Measurements from ENCODE around the gene SNX14. TPM values are rescaled to one million over a fixed set of nuclear protein-coding genes. Genes with fewer than 3 reads are reported as not detected.

SNX14 gene
- total RNA-seq, 1 donor from 2014 or later, result 89.5 TPM

DNA sequence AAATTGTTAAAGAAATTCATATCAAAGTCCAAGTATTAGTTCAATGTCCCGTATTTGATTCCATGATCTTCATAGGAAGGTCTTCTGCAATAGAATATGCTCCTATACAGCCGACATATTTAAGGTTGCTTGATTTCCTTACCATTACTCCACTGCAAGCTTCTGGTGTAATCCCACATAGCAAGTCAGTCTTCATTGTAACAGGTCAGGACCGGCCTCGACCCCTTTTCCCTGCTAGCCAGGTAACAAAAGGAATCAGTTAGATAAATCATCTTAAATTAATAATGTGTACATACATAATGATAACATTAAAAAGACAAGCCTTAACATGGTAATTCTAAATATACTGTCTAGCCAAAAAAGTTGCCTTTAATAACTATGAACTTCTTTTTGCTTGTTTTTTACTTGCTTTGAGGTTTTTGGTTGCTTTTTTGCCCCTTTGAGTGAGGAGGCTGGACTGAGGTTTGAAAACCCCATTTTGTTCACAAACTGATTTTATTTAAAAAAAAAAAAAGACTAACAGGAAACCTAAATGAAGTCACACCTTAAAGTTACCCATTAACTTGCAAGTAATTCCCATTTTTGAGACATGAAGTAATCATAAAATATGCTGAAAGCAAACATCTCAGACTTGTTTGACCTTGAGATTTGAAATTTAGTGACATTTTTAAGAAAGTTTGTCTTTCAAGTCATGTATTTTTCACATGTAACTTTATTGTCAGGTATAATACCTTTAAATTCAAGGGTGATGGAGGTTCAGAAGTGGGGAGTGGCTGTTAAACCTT, 19.2 kb upstream of the SNX14 start:
- no peaks in the 10 kb centered on the region for H3K27me3 Mint-ChIP-seq (ENCODE audit: low read depth, unreplicated experiment)
- Histone ChIP-seq H3K9ac (ENCODE audit: low read length) (no peak overlapping the region), H3K4me1 (ENCODE audit: insufficient read depth, low read length) (no peaks in the 10 kb centered on the region), H3K36me3 (ENCODE audit: insufficient read depth, low read length) (peaks cover 81% of the 10 kb centered on the region), H3K4me3 (ENCODE audit: insufficient read depth, low read depth, low read length) (no peak overlapping the region), H2AFZ (ENCODE audit: low read depth, low read length) (no peak overlapping the region), H3K4me2 (ENCODE audit: low read length) (no peak overlapping the region), H3K27ac (ENCODE audit: low read depth, low read length) (no peak overlapping the region), H4K20me1 (ENCODE audit: insufficient read depth, low read length) (peaks cover 67% of the 10 kb centered on the region), H3K79me2 (ENCODE audit: insufficient read depth, low read length) (peaks cover 95% of the 10 kb centered on the region), H3K9me3 (ENCODE audit: insufficient read depth, low read depth, low read length) (no peaks in the 10 kb centered on the region), H3K27me3 (ENCODE audit: insufficient read depth, low read length) (no peaks in the 10 kb centered on the region)
- H3K4me1 Mint-ChIP-seq (ENCODE audit: low read depth, unreplicated experiment), result peaks cover 7% of the 10 kb centered on the region
- H3K9me3 Mint-ChIP-seq (ENCODE audit: unreplicated experiment), result no peaks in the 10 kb centered on the region
- no peak overlapping the region for H3K4me3 Mint-ChIP-seq (ENCODE audit: unreplicated experiment)
- TF ChIP-seq, protein P1, sequence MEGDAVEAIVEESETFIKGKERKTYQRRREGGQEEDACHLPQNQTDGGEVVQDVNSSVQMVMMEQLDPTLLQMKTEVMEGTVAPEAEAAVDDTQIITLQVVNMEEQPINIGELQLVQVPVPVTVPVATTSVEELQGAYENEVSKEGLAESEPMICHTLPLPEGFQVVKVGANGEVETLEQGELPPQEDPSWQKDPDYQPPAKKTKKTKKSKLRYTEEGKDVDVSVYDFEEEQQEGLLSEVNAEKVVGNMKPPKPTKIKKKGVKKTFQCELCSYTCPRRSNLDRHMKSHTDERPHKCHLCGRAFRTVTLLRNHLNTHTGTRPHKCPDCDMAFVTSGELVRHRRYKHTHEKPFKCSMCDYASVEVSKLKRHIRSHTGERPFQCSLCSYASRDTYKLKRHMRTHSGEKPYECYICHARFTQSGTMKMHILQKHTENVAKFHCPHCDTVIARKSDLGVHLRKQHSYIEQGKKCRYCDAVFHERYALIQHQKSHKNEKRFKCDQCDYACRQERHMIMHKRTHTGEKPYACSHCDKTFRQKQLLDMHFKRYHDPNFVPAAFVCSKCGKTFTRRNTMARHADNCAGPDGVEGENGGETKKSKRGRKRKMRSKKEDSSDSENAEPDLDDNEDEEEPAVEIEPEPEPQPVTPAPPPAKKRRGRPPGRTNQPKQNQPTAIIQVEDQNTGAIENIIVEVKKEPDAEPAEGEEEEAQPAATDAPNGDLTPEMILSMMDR (IDR thresholded peaks at IDR 0.05; ENCODE audit: insufficient read depth, low read depth, low read length), result no peak
- TF ChIP-seq EZH2 (IDR thresholded peaks at IDR 0.05; ENCODE audit: insufficient read depth, low read length), result no peak
- H3K27ac Mint-ChIP-seq (ENCODE audit: unreplicated experiment), result peak overlapping the region; percentile 9
- no peak for FAIRE-seq
- H3K36me3 Mint-ChIP-seq (ENCODE audit: low read depth, unreplicated experiment), result peaks cover 18% of the 10 kb centered on the region
- no peak for DNase-seq (ENCODE audit: low read depth)

DNA sequence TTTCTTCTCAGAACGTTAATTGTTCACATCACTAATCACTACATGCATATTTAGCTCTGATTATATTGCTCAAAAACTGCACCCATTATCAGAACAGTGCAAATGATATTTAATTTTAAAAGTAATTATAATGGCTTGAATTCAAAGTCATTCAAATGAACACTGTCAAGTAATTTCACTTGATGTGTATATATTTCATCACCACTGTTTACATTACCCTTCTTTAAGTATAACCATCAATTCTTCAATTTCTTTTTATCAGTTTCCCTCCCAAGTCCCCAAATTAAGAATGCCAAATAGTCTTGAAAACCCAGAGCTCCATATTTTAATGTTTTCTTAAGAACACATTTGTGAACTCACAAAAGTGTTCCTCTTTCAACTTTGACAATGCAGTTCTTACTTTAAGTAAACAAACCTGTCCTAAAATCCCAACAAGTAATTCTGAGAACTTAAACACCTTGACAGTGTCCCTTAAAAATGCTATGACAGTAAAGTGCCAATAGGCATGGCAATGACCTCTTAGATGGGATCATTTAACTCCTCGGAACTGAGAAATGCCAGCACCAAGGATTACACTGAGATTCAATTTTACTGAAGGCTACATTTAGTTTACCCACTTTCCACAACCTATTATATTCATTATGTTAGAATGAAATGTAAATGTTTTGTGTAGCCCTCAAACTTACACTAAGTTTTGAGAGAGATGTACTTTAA, 16.7 kb upstream of the SNX14 start:
- DNase-seq (ENCODE audit: low read depth) (no peak), FAIRE-seq (no peak)
- H3K4me1 ChIP-seq (ENCODE audit: insufficient read depth, low read length), result no peaks in the 10 kb centered on the region
- H3K4me3 ChIP-seq (ENCODE audit: insufficient read depth, low read depth, low read length), result no peak overlapping the region
- H3K9me3 ChIP-seq (ENCODE audit: insufficient read depth, low read depth, low read length), result no peaks in the 10 kb centered on the region
- H3K9ac ChIP-seq (ENCODE audit: low read length), result no peak overlapping the region
- H2AFZ ChIP-seq (ENCODE audit: low read depth, low read length), result no peak overlapping the region
- no peak overlapping the region for H3K4me2 ChIP-seq (ENCODE audit: low read length)
- Mint-ChIP-seq H3K27me3 (ENCODE audit: low read depth, unreplicated experiment) (no peaks in the 10 kb centered on the region), H3K9me3 (ENCODE audit: unreplicated experiment) (no peaks in the 10 kb centered on the region), H3K36me3 (ENCODE audit: low read depth, unreplicated experiment) (peaks cover 12% of the 10 kb centered on the region), H3K4me3 (ENCODE audit: unreplicated experiment) (no peak overlapping the region), H3K4me1 (ENCODE audit: low read depth, unreplicated experiment) (peaks cover 7% of the 10 kb centered on the region), H3K27ac (ENCODE audit: unreplicated experiment) (no peak overlapping the region)
- H3K79me2 ChIP-seq (ENCODE audit: insufficient read depth, low read length), result peaks cover 91% of the 10 kb centered on the region
- H3K27ac ChIP-seq (ENCODE audit: low read depth, low read length), result no peak overlapping the region
- H3K36me3 ChIP-seq (ENCODE audit: insufficient read depth, low read length), result peaks cover 71% of the 10 kb centered on the region
- H3K27me3 ChIP-seq (ENCODE audit: insufficient read depth, low read length), result no peaks in the 10 kb centered on the region
- H4K20me1 ChIP-seq (ENCODE audit: insufficient read depth, low read length), result peaks cover 55% of the 10 kb centered on the region
- TF ChIP-seq EZH2 (IDR thresholded peaks at IDR 0.05; ENCODE audit: insufficient read depth, low read length), result no peak
- TF ChIP-seq, protein P1 (IDR thresholded peaks at IDR 0.05; ENCODE audit: insufficient read depth, low read depth, low read length), result no peak

Data from astrocyte (in vitro differentiated cells and primary cell).